T-cell (primary cell): ENCODE results near the gene DLGAP1. TPM values are rescaled to one million over a fixed set of nuclear protein-coding genes. Genes with fewer than 3 reads are reported as not detected.

Experiments used
- ATAC-seq, 4 experiments: fragments of 200-7000 bp in 3 of 4; fragments of 150-1000 bp in 1 of 4; cut with Tn5 transposase; replicated peaks in 1 of 4; 1 replicate in 3 of 4; 2 replicates in 1 of 4; pipeline ENCODE4 v1.10.0; 2021; ENCODE audit warnings: moderate library complexity in 3 of 4, mild to moderate bottlenecking in 2 of 4, moderate number of reproducible peaks in 1 of 4
- CTCF ChIA-PET, 2 donors: fragments of 300-600 bp; sonication (Branson Sonifier 250); formaldehyde crosslinking; loops; one replicate each; lab custom pipeline; 2022; ENCODE audit warnings: antibody characterized with exemption in 2 of 2; lab: Charles Lee
- POLR2A ChIA-PET, 2 donors: fragments of 300-600 bp; sonication (Branson Sonifier 250); formaldehyde crosslinking; loops; one replicate each; lab custom pipeline; 2022; ENCODE audit warnings: antibody characterized with exemption in 2 of 2; lab: Charles Lee
- DNase-seq, 35 experiments: peaks; one replicate each; pipeline versions ENCODE4 v3.0.0 to v3.0.0-alpha.2; 2013 to 2023
- H3K27ac ChIP-seq: one replicate; pipeline ENCODE4 v1.5.1; 2013; ENCODE audit warnings: low read length
- H3K27me3 ChIP-seq, 2 experiments: replicated peaks in 1 of 2; 1 replicate in 1 of 2; 2 replicates in 1 of 2; pipeline versions ENCODE4 v1.6.1 to v1.7.0; 2013; ENCODE audit warnings: low read length in 1 of 2, mixed read lengths in 1 of 2; ENCODE audit not compliant: control insufficient read depth in 2 of 2, insufficient read depth in 2 of 2; ENCODE audit errors: extremely low read depth in 1 of 2
- H3K36me3 ChIP-seq, 2 donors: 1 replicate in 1 of 2; 2 replicates in 1 of 2; pipeline versions ENCODE4 v1.6.1 to v1.7.0; 2013; ENCODE audit warnings: low read length in 1 of 2; ENCODE audit not compliant: control insufficient read depth in 2 of 2, insufficient read depth in 1 of 2; ENCODE audit errors: extremely low read depth in 1 of 2
- H3K4me1 ChIP-seq, 2 experiments: 1 replicate in 1 of 2; 2 replicates in 1 of 2; pipeline versions ENCODE4 v1.6.1 to v1.7.0; 2013; ENCODE audit warnings: low read length in 2 of 2, mixed read lengths in 1 of 2; ENCODE audit not compliant: insufficient read depth in 2 of 2, control insufficient read depth in 1 of 2; ENCODE audit errors: extremely low read depth in 1 of 2
- H3K4me3 ChIP-seq, 2 donors: 1 replicate in 1 of 2; 2 replicates in 1 of 2; pipeline versions ENCODE4 v1.5.1 to v1.7.0; 2013; ENCODE audit warnings: mild to moderate bottlenecking in 2 of 2, low read length in 1 of 2, moderate library complexity in 1 of 2; ENCODE audit not compliant: control insufficient read depth in 1 of 2; ENCODE audit errors: extremely low read depth in 1 of 2
- H3K9me3 ChIP-seq: 2 replicates; pipeline ENCODE4 v1.7.0; 2013
- H3K27ac Mint-ChIP-seq, 2 donors: one replicate each; pipeline ENCODE4 v1.8.0; 2020 to 2021; ENCODE audit warnings: mild to moderate bottlenecking in 2 of 2, mixed read lengths in 2 of 2
- H3K27me3 Mint-ChIP-seq, 2 donors: one replicate each; pipeline ENCODE4 v1.8.0; 2021 to 2022; ENCODE audit warnings: mixed read lengths in 2 of 2
- H3K36me3 Mint-ChIP-seq: one replicate; pipeline ENCODE4 v1.8.0; 2021; ENCODE audit warnings: mixed read lengths
- H3K4me1 Mint-ChIP-seq, 3 donors: one replicate each; pipeline ENCODE4 v1.8.0; 2020 to 2022; ENCODE audit warnings: mixed read lengths in 3 of 3, mild to moderate bottlenecking in 1 of 3
- H3K4me3 Mint-ChIP-seq, 3 donors: one replicate each; pipeline ENCODE4 v1.8.0; 2020 to 2022; ENCODE audit warnings: mild to moderate bottlenecking in 3 of 3, mixed read lengths in 3 of 3, moderate library complexity in 3 of 3
- H3K9me3 Mint-ChIP-seq, 3 donors: one replicate each; pipeline ENCODE4 v1.8.0; 2020 to 2022; ENCODE audit warnings: mixed read lengths in 3 of 3
- WGBS: methylation state at CpG from one replicate; pipeline ENCODE4 v1.1.5; 2013; ENCODE audit warnings: missing lambda C conversion rate; ENCODE audit not compliant: insufficient coverage; 5-methylcytosine and 5-hydroxymethylcytosine counted together
- total RNA-seq, 35 experiments: library from RNA in 6 of 35; stranded (reverse) in 6 of 35; fragments of 120-200 nt in 1 of 35; gene quantifications; one replicate each; pipeline versions ENCODE4 v1.2.1 to v1.2.4 and lab custom pipeline; 2013 to 2026

The DLGAP1 gene
- total RNA-seq, 5 donors from 2014 or later (not counting 1 experiment from before 2014, with no cell fraction given): 0.25 to 1.8 (median 0.26) TPM

DNA sequence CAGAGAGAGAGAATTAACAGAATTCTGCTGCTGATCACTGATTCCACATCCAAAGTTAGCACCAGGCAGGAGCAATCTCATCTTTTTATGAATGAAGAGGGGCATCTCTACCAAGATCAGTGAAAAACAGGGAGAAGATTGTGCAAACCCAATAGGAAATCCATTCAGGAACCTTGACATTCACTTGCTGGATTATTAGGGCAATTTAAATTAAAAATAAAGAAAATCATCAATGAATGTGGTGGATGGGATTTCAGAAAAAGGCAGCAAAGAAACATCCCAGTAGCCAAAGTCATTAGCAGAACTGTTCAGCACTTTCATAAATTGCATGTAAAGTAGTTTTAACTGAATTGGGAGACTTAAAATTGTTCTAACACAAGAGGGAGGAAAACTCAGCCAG is 581.9 kb downstream of the DLGAP1 start:
- POLR2A ChIA-PET: no interaction called here
- no peaks in the 10 kb centered on the region for H3K36me3 Mint-ChIP-seq
- peaks cover 9 to 31% of the 10 kb centered on the region in 2 donors for H3K27me3 Mint-ChIP-seq

DNA sequence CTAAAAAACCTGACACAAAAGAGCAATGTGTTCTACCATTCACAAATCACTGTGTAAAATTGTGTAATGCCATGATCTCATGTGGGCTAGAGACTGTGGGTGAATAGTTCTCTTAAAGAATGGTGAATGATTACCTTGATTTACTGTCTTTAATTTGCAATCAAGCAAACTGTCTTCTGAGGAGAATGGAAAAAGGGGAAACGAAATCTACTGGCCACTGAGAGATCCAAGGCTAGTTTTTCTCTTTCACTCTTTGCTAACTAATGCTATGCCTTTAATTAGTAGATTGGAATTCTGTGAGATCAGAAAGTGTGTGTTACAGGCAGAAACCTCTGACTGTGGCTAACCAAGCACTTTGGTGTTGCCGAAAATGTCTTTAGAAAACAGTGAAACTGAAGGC is 582.5 kb downstream of the DLGAP1 start:
- no peaks in the 10 kb centered on the region for H3K36me3 Mint-ChIP-seq
- no peaks in the 10 kb centered on the region for H3K36me3 ChIP-seq
- H3K4me3 ChIP-seq: no peak overlapping the region
- no peaks in the 10 kb centered on the region for H3K27me3 ChIP-seq
- no peaks in the 10 kb centered on the region for H3K4me1 ChIP-seq
- ChIA-PET CTCF (no interaction called here), POLR2A (no interaction called here)
- H3K27ac Mint-ChIP-seq: no peak overlapping the region
- no peak for DNase-seq
- peaks cover 0 to 4% (median 1%) of the 10 kb centered on the region in 3 donors for H3K4me1 Mint-ChIP-seq
- ATAC-seq: no peak
- no peaks in the 10 kb centered on the region for H3K9me3 Mint-ChIP-seq
- H3K4me3 Mint-ChIP-seq: no peak overlapping the region
- peaks cover 5 to 31% of the 10 kb centered on the region in 2 donors for H3K27me3 Mint-ChIP-seq
- H3K27ac ChIP-seq: no peak overlapping the region
- no peaks in the 10 kb centered on the region for H3K9me3 ChIP-seq
- no CpG with 5 or more reads among the region's 2 CpGs for WGBS

More for the DNA sequence above, 581.9 kb downstream of the DLGAP1 start:
- Histone ChIP-seq H3K9me3 (no peaks in the 10 kb centered on the region), H3K4me1 (no peaks in the 10 kb centered on the region), H3K36me3 (no peaks in the 10 kb centered on the region), H3K4me3 (no peak overlapping the region), H3K27me3 (peaks cover 0 to 2% of the 10 kb centered on the region in 2 experiments), H3K27ac (no peak overlapping the region)
- Mint-ChIP-seq H3K4me3 (no peak overlapping the region), H3K27ac (no peak overlapping the region), H3K4me1 (peaks cover 0 to 4% (median 1%) of the 10 kb centered on the region in 3 donors), H3K9me3 (no peaks in the 10 kb centered on the region)
- CTCF ChIA-PET: no interaction called here
- ATAC-seq (no peak), DNase-seq (no peak)

DNA sequence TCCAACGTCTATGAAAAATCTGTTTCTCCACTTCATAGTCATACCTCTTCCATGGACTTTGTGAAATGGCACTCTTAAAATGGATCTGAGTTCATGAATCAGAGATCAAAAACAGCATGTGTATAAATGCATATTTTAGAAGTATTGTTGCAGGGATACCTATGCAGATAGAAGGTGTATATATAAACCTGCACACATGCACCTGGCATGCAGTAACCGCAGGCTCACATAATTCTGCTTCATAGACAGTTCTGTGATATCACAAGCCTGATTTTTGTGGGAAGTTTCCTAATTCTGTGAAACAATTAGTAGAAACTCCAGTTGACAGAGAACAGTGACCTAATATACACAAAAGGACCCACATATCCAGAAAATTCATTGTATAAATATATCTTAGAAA is 583.4 kb downstream of the DLGAP1 start:
- no peak for ATAC-seq
- no peak overlapping the region for H3K27ac Mint-ChIP-seq

DNA sequence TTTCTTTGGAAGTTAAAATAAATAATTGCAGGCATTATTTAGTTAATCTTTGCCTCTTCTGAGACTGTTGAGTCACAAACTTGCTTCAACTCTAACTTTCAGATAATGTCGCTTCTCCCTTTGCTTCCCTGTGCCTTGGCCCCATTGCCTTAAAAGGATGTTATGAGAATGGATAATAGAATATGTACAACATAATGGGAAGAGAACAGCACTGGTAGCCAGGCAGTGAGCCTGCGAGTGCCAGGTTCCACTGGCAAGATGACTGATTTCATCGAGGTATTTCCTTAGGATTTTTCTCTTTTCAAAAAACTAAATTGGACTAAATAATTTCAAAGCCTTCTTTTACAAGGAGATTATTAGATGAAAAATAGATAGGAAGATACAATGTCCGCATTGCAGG is 584.2 kb downstream of the DLGAP1 start:
- no peaks in the 10 kb centered on the region for H3K9me3 ChIP-seq
- H3K4me3 ChIP-seq: no peak overlapping the region
- peaks cover 7 to 20% of the 10 kb centered on the region in 2 donors for H3K27me3 Mint-ChIP-seq
- no peak for ATAC-seq
- H3K4me1 Mint-ChIP-seq: peaks cover 0 to 4% (median 1%) of the 10 kb centered on the region in 3 donors
- CTCF ChIA-PET: interaction anchor here in 1 of 2 donors (1.2 kb wide), 1 partner anchor 100 kb away, joined by 6 read pairs; no protein-coding TSS in a partner anchor
- no peak overlapping the region for H3K27ac ChIP-seq
- no CpG with 5 or more reads among the region's 4 CpGs for WGBS
- POLR2A ChIA-PET: no interaction called here
- H3K27me3 ChIP-seq: no peaks in the 10 kb centered on the region
- no peak overlapping the region for H3K27ac Mint-ChIP-seq
- H3K9me3 Mint-ChIP-seq: no peaks in the 10 kb centered on the region
- no peak overlapping the region for H3K4me3 Mint-ChIP-seq
- H3K36me3 Mint-ChIP-seq: no peaks in the 10 kb centered on the region
- no peak for DNase-seq
- no peaks in the 10 kb centered on the region for H3K36me3 ChIP-seq
- no peaks in the 10 kb centered on the region for H3K4me1 ChIP-seq

More for the DNA sequence above, 583.4 kb downstream of the DLGAP1 start:
- no peaks in the 10 kb centered on the region for H3K9me3 ChIP-seq
- CTCF ChIA-PET: no interaction called here
- no peaks in the 10 kb centered on the region for H3K36me3 ChIP-seq
- Mint-ChIP-seq H3K4me1 (peaks cover 0 to 4% (median 1%) of the 10 kb centered on the region in 3 donors), H3K4me3 (no peak overlapping the region), H3K36me3 (no peaks in the 10 kb centered on the region), H3K9me3 (no peaks in the 10 kb centered on the region), H3K27me3 (peaks cover 7 to 26% of the 10 kb centered on the region in 2 donors)
- POLR2A ChIA-PET: no interaction called here
- no peaks in the 10 kb centered on the region for H3K4me1 ChIP-seq
- H3K27me3 ChIP-seq: no peaks in the 10 kb centered on the region
- H3K27ac ChIP-seq: no peak overlapping the region
- WGBS: no CpG with 5 or more reads among the region's 2 CpGs
- H3K4me3 ChIP-seq: no peak overlapping the region
- DNase-seq: no peak

DNA sequence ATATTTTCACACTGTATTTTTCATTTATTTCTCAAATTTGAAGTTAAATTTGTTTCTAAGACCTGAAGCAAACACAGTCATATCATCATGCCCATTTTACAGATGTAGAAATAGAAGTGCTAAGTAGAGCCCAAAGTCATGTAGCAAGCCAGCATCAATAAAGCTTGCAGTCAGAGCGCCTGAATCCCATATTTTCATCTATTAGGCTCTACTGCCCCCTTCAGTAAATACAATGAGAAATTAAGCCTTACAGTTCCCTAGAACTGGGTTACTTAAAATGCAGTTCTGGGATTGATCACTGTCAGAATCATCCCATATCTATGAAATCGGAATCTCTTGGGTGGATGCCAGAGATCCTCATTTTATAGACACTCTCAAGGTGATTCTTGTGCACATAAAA is 585.3 kb downstream of the DLGAP1 start:
- H3K36me3 Mint-ChIP-seq: no peaks in the 10 kb centered on the region
- no CpG with 5 or more reads among the region's 2 CpGs for WGBS
- peaks cover 7 to 20% of the 10 kb centered on the region in 2 donors for H3K27me3 Mint-ChIP-seq
- no peak for ATAC-seq
- Histone ChIP-seq H3K27me3 (no peaks in the 10 kb centered on the region), H3K4me1 (no peaks in the 10 kb centered on the region), H3K9me3 (no peaks in the 10 kb centered on the region), H3K4me3 (no peak overlapping the region), H3K27ac (no peak overlapping the region), H3K36me3 (no peaks in the 10 kb centered on the region)
- peaks cover 0 to 4% (median 1%) of the 10 kb centered on the region in 3 donors for H3K4me1 Mint-ChIP-seq
- peak in 1 of 35 experiments; percentile 6 for DNase-seq
- H3K4me3 Mint-ChIP-seq: no peak overlapping the region
- POLR2A ChIA-PET: no interaction called here
- H3K9me3 Mint-ChIP-seq: no peaks in the 10 kb centered on the region
- H3K27ac Mint-ChIP-seq: no peak overlapping the region
- CTCF ChIA-PET: interaction anchor here in 1 of 2 donors (1.2 kb wide), 1 partner anchor 99 kb away, joined by 6 read pairs; no protein-coding TSS in a partner anchor

DNA sequence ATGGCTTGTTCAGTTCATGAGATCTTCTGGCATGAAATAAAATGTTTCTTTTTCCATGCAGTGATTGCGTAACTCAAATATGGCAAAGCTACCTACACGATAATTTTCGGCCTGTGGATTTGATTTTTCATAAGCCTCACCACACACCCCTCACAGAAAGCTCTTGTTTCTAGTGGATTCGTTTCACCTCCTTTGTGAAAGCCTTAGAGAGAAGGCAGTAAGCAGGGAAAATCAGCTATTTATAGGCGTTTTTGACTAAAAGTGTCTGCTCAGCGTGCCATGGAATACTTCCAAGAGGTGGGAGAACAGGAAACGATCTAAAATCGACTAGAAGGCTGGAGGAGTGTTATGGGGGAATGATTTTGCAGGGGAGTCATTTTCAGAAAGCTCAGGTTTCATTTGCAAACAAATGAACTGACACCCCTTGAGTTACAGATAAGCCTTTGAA is 587.2 kb downstream of the DLGAP1 start:
- Mint-ChIP-seq H3K27ac (no peak overlapping the region), H3K4me3 (no peak overlapping the region), H3K36me3 (no peaks in the 10 kb centered on the region), H3K4me1 (no peaks in the 10 kb centered on the region), H3K9me3 (no peaks in the 10 kb centered on the region), H3K27me3 (peaks cover 10 to 14% of the 10 kb centered on the region in 2 donors)
- POLR2A ChIA-PET: no interaction called here
- WGBS: 56% methylated on average over 5 of the region's 8 CpGs
- no peaks in the 10 kb centered on the region for H3K9me3 ChIP-seq
- CTCF ChIA-PET: interaction anchor here in 1 of 2 donors (0.6 kb wide), 1 partner anchor 37 kb away, joined by 4 read pairs; no protein-coding TSS in a partner anchor
- no peaks in the 10 kb centered on the region for H3K4me1 ChIP-seq
- no peaks in the 10 kb centered on the region for H3K27me3 ChIP-seq
- ATAC-seq (no peak), DNase-seq (no peak)
- no peaks in the 10 kb centered on the region for H3K36me3 ChIP-seq
- H3K4me3 ChIP-seq: no peak overlapping the region
- no peak overlapping the region for H3K27ac ChIP-seq
